Chondrocyte (in vitro differentiated cells): ENCODE measurements around the gene CACNB4. TPM values are rescaled to one million over a fixed set of nuclear protein-coding genes. Genes with fewer than 3 reads are reported as not detected.

Source experiments
- DNase-seq: peaks from one replicate; pipeline ENCODE4 v3.0.0; 2021; ENCODE audit warnings: mixed read lengths, low spot score
- H3K27ac Mint-ChIP-seq: one replicate; pipeline ENCODE4 v1.8.0; 2021; ENCODE audit warnings: mild to moderate bottlenecking, moderate library complexity, mixed read lengths; ENCODE audit not compliant: unreplicated experiment
- H3K27me3 Mint-ChIP-seq: 2 replicates; pipeline ENCODE4 v1.8.0; 2021; ENCODE audit warnings: low read depth, mixed read lengths
- H3K36me3 Mint-ChIP-seq: 2 replicates; pipeline ENCODE4 v1.8.0; 2021; ENCODE audit warnings: low read depth, mixed read lengths
- H3K4me1 Mint-ChIP-seq: 2 replicates; pipeline ENCODE4 v1.8.0; 2021; ENCODE audit warnings: low read depth, mild to moderate bottlenecking, mixed read lengths
- H3K4me3 Mint-ChIP-seq: one replicate; pipeline ENCODE4 v1.8.0; 2021; ENCODE audit warnings: mild to moderate bottlenecking, moderate library complexity, mixed read lengths; ENCODE audit not compliant: unreplicated experiment
- H3K9me3 Mint-ChIP-seq: 2 replicates; pipeline ENCODE4 v1.8.0; 2021; ENCODE audit warnings: low read depth, mixed read lengths
- CTCF ChIP-seq: fragments of 200-600 bp; sonication (generic); IDR thresholded peaks from 2 replicates; pipeline ENCODE4 v1.5.0; 2021; ENCODE audit warnings: antibody characterized with exemption, mild to moderate bottlenecking, moderate library complexity
- total RNA-seq: library from RNA; stranded (reverse); gene quantifications from 3 replicates; pipeline ENCODE4 v1.2.1, GENCODE V29; 2021

CACNB4 gene
- total RNA-seq, 1 donor from 2014 or later = 2.1 TPM

GRCh38 chr2:151930042-151930441 lies 168.8 kb downstream of the CACNB4 start:
- H3K4me1 Mint-ChIP-seq = peaks cover 3% of the 10 kb centered on the region
- no peak overlapping the region for H3K4me3 Mint-ChIP-seq
- peaks cover 15% of the 10 kb centered on the region for H3K27me3 Mint-ChIP-seq
- TF ChIP-seq CTCF = no peak
- H3K36me3 Mint-ChIP-seq = no peaks in the 10 kb centered on the region
- DNase-seq = no peak
- H3K27ac Mint-ChIP-seq = no peak overlapping the region
- H3K9me3 Mint-ChIP-seq = no peaks in the 10 kb centered on the region

- no peak for TF ChIP-seq CTCF
- H3K4me3 Mint-ChIP-seq = no peak overlapping the region
- H3K36me3 Mint-ChIP-seq = no peaks in the 10 kb centered on the region
- peaks cover 15% of the 10 kb centered on the region for H3K27me3 Mint-ChIP-seq
- H3K4me1 Mint-ChIP-seq = peaks cover 8% of the 10 kb centered on the region
- DNase-seq = no peak
- H3K9me3 Mint-ChIP-seq = no peaks in the 10 kb centered on the region
- no peak overlapping the region for H3K27ac Mint-ChIP-seq
Observed at GRCh38 chr2:151928380-151928779, 170.5 kb downstream of the CACNB4 start.

GRCh38 chr2:151927501-151928221 lies 171.2 kb downstream of the CACNB4 start:
- no peak for DNase-seq
- TF ChIP-seq CTCF = no peak
- Mint-ChIP-seq H3K9me3 (no peaks in the 10 kb centered on the region), H3K4me3 (no peak overlapping the region), H3K4me1 (peaks cover 15% of the 10 kb centered on the region), H3K27ac (no peak overlapping the region), H3K27me3 (peaks cover 15% of the 10 kb centered on the region), H3K36me3 (no peaks in the 10 kb centered on the region)

GRCh38 chr2:151922845-151923666 lies 175.8 kb downstream of the CACNB4 start:
- Mint-ChIP-seq H3K9me3 (no peaks in the 10 kb centered on the region), H3K36me3 (no peaks in the 10 kb centered on the region), H3K27ac (peak overlapping the region; percentile 60), H3K27me3 (peaks cover 11% of the 10 kb centered on the region), H3K4me3 (no peak overlapping the region), H3K4me1 (peaks cover 18% of the 10 kb centered on the region)
- no peak for TF ChIP-seq CTCF
- DNase-seq = peak; percentile 92

- H3K4me3 Mint-ChIP-seq = no peak overlapping the region
- no peaks in the 10 kb centered on the region for H3K9me3 Mint-ChIP-seq
- DNase-seq = no peak
- no peaks in the 10 kb centered on the region for H3K36me3 Mint-ChIP-seq
- TF ChIP-seq CTCF = no peak
- no peak overlapping the region for H3K27ac Mint-ChIP-seq
- H3K4me1 Mint-ChIP-seq = peaks cover 25% of the 10 kb centered on the region
- H3K27me3 Mint-ChIP-seq = no peaks in the 10 kb centered on the region
Observed at GRCh38 chr2:151919786-151920185, 179.1 kb downstream of the CACNB4 start.
